Hepatocyte (in vitro differentiated cells): ENCODE data around the gene ITGB4.

Source experiments
- CTCF ChIP-seq: fragments of 200-600 bp; sonication (generic); IDR thresholded peaks from 2 replicates; pipeline ENCODE4 v1.5.1; 2016; ENCODE audit warnings: antibody characterized with exemption, mild to moderate bottlenecking; ENCODE audit not compliant: poor library complexity
- EZH2 ChIP-seq: fragments of 200-600 bp; sonication (generic); IDR thresholded peaks from 2 replicates; pipeline ENCODE4 v1.6.1; 2016; ENCODE audit warnings: antibody characterized with exemption, mild to moderate bottlenecking, borderline replicate concordance
- EZH2phosphoT487 ChIP-seq: fragments of 200-600 bp; sonication (generic); IDR thresholded peaks from one replicate; pipeline ENCODE4 v1.6.1; 2018; ENCODE audit warnings: antibody characterized with exemption, mild to moderate bottlenecking, low read depth, moderate library complexity; ENCODE audit not compliant: unreplicated experiment, severe bottlenecking

GRCh38 chr17:75773121-75773807 lies 52.0 kb downstream of the ITGB4 start:
- TF ChIP-seq EZH2 (no peak), EZH2phosphoT487 (no peak), CTCF (no peak)
